ENCODE measurements around the gene C4orf50.
"Not testable (repeated sequence)": the region's sequence is repeated elsewhere in the genome, so short reads cannot be mapped to it uniquely, and the experiment has no call there.

Gene C4orf50

GRCh38 chr4:5969336-5969735 lies 48.9 kb downstream of the C4orf50 start:
- DNase-seq (ENCODE audit: low read depth, low spot score): no peak

- DNase-seq (ENCODE audit: low read depth, low spot score): no peak
Measured at GRCh38 chr4:5968246-5968645, 50.0 kb downstream of the C4orf50 start.

- no peak for DNase-seq (ENCODE audit: low read depth, low spot score)
Measured at GRCh38 chr4:5967783-5968182, 50.4 kb downstream of the C4orf50 start.

- no peak for DNase-seq (ENCODE audit: low read depth, low spot score)
Measured at GRCh38 chr4:5965225-5965624, 53.0 kb downstream of the C4orf50 start.

- DNase-seq (ENCODE audit: low read depth, low spot score): no peak
Measured at GRCh38 chr4:5964030-5964429, 54.2 kb downstream of the C4orf50 start.

- no peak for DNase-seq (ENCODE audit: low read depth, low spot score)
Measured at GRCh38 chr4:5963611-5964010, 54.6 kb downstream of the C4orf50 start.

GRCh38 chr4:5962416-5962815 lies 55.8 kb downstream of the C4orf50 start:
- DNase-seq (ENCODE audit: low read depth, low spot score): no peak

GRCh38 chr4:5960252-5960880 lies 57.9 kb downstream of the C4orf50 start:
- no peak for DNase-seq (ENCODE audit: low read depth, low spot score)

GRCh38 chr4:5959211-5959982 lies 58.8 kb downstream of the C4orf50 start:
- DNase-seq (ENCODE audit: low read depth, low spot score): no peak

- DNase-seq (ENCODE audit: low read depth, low spot score): no peak
Measured at GRCh38 chr4:5958199-5958735, 60.0 kb downstream of the C4orf50 start.

- no peak for DNase-seq (ENCODE audit: low read depth, low spot score)
Measured at GRCh38 chr4:5957076-5957475, 61.2 kb downstream of the C4orf50 start.

GRCh38 chr4:5956285-5957021 lies 61.8 kb downstream of the C4orf50 start:
- no peak for DNase-seq (ENCODE audit: low read depth, low spot score)

GRCh38 chr4:5955856-5956255 lies 62.4 kb downstream of the C4orf50 start:
- no peak for DNase-seq (ENCODE audit: low read depth, low spot score)

- DNase-seq (ENCODE audit: low read depth, low spot score): no peak
Measured at GRCh38 chr4:5955201-5955821, 62.9 kb downstream of the C4orf50 start.

GRCh38 chr4:5954056-5954760 lies 64.0 kb downstream of the C4orf50 start:
- DNase-seq (ENCODE audit: low read depth, low spot score): no peak

- no peak for DNase-seq (ENCODE audit: low read depth, low spot score)
Measured at GRCh38 chr4:5952975-5953951, 65.0 kb downstream of the C4orf50 start.

- no peak for DNase-seq (ENCODE audit: low read depth, low spot score)
Measured at GRCh38 chr4:5952286-5952974, 65.8 kb downstream of the C4orf50 start.

GRCh38 chr4:5946653-5947052 lies 71.6 kb downstream of the C4orf50 start:
- not testable (repeated sequence) for DNase-seq (ENCODE audit: low read depth, low spot score)

GRCh38 chr4:5945936-5946335 lies 72.3 kb downstream of the C4orf50 start:
- no peak for DNase-seq (ENCODE audit: low read depth, low spot score)
